SK-N-SH (cell line): ENCODE data around the gene PARD3. TPM values are rescaled to one million over a fixed set of nuclear protein-coding genes. Genes with fewer than 3 reads are reported as not detected.

ENCODE experiments used
- CTCF ChIA-PET: fragments of 300-600, 350-600 bp; formaldehyde crosslinking; extraction: SDS; loops from one replicate; lab custom pipeline; 2021; lab: Yijun Ruan, JAX
- POLR2A ChIA-PET: fragments of 350-600 bp; sonication (Branson Sonifier 250); formaldehyde crosslinking; extraction: SDS; loops from one replicate; lab custom pipeline; 2020; ENCODE audit warnings: antibody characterized with exemption, inconsistent platforms; lab: Yijun Ruan, JAX
- DNase-seq: peaks from one replicate; pipeline ENCODE4 v3.0.0; 2012
- H2AFZ ChIP-seq: fragments of 200-600 bp; sonication (generic); 2 replicates; pipeline ENCODE4 v1.8.1; 2016; ENCODE audit warnings: antibody characterized with exemption, mild to moderate bottlenecking, low read depth
- H3F3A ChIP-seq: fragments of 200-600 bp; sonication (generic); replicated peaks from 2 replicates; pipeline ENCODE3; 2016; ENCODE audit warnings: antibody characterized with exemption, mild to moderate bottlenecking; ENCODE audit not compliant: insufficient read depth
- H3K27ac ChIP-seq, 2 experiments: fragments of 200-500 bp in 1 of 2; fragments of 200-600 bp in 1 of 2; sonication (Bioruptor generic) in 1 of 2; sonication (generic), shearing (Covaris generic) in 1 of 2; 2 replicates each; pipeline versions ENCODE4 v1.5.1 to v1.6.1; 2014 to 2016; ENCODE audit warnings: low read depth in 2 of 2, inconsistent platforms in 1 of 2, low read length in 1 of 2, mild to moderate bottlenecking in 1 of 2, mixed read lengths in 1 of 2
- H3K27me3 ChIP-seq: fragments of 200-600 bp; sonication (generic), shearing (Covaris generic); 2 replicates; pipeline ENCODE4 v1.6.1; 2016; ENCODE audit warnings: mixed run types; ENCODE audit not compliant: insufficient read depth
- H3K36me3 ChIP-seq, 2 experiments: fragments of 200-500 bp in 1 of 2; fragments of 200-600 bp in 1 of 2; sonication (Bioruptor generic) in 1 of 2; sonication (generic) in 1 of 2; replicated peaks in 1 of 2; 2 replicates each; pipeline versions ENCODE3 to v1.5.1; 2014 to 2016; ENCODE audit warnings: low read length in 1 of 2, mild to moderate bottlenecking in 1 of 2; ENCODE audit not compliant: insufficient read depth in 2 of 2, control insufficient read depth in 1 of 2
- H3K4me1 ChIP-seq, 2 experiments: fragments of 200-500 bp in 1 of 2; fragments of 200-600 bp in 1 of 2; sonication (Bioruptor generic) in 1 of 2; sonication (generic), shearing (Covaris generic) in 1 of 2; 2 replicates each; pipeline versions ENCODE4 v1.5.1 to v1.6.1; 2014 to 2016; ENCODE audit warnings: low read depth in 1 of 2, low read length in 1 of 2, mixed run types in 1 of 2; ENCODE audit not compliant: insufficient read depth in 2 of 2, control insufficient read depth in 1 of 2
- H3K4me2 ChIP-seq: fragments of 200-600 bp; sonication (generic), shearing (Covaris generic); 2 replicates; pipeline ENCODE4 v1.6.1; 2017; ENCODE audit warnings: mixed run types
- H3K4me3 ChIP-seq, 2 experiments: fragments of 200-500 bp in 1 of 2; fragments of 200-600 bp in 1 of 2; sonication (Bioruptor generic) in 1 of 2; sonication (generic), shearing (Covaris generic) in 1 of 2; 2 replicates each; pipeline versions ENCODE4 v1.5.1 to v1.8.1; 2014 to 2016; ENCODE audit warnings: low read depth in 2 of 2, inconsistent platforms in 1 of 2, low read length in 1 of 2, mild to moderate bottlenecking in 1 of 2, mixed read lengths in 1 of 2, moderate library complexity in 1 of 2
- H3K79me2 ChIP-seq: fragments of 200-600 bp; sonication (generic); 2 replicates; pipeline ENCODE4 v1.8.1; 2017; ENCODE audit warnings: mild to moderate bottlenecking; ENCODE audit not compliant: insufficient read depth
- H3K9ac ChIP-seq: fragments of 200-600 bp; sonication (generic); 2 replicates; pipeline ENCODE4 v1.6.1; 2017; ENCODE audit warnings: mixed run types
- H3K9me2 ChIP-seq: fragments of 200-600 bp; sonication (generic); 2 replicates; pipeline ENCODE4 v1.6.1; 2017; ENCODE audit warnings: mixed run types
- H3K9me3 ChIP-seq: fragments of 200-600 bp; sonication (generic); 2 replicates; pipeline ENCODE4 v1.6.1; 2017; ENCODE audit warnings: mixed run types, mild to moderate bottlenecking, moderate library complexity
- H4K20me1 ChIP-seq: fragments of 200-600 bp; sonication (generic); 2 replicates; pipeline ENCODE4 v1.6.1; 2017; ENCODE audit warnings: mild to moderate bottlenecking, mixed run types; ENCODE audit not compliant: insufficient read depth
- ELF1 ChIP-seq: IDR thresholded peaks from 2 replicates; pipeline ENCODE4 v1.4.0; 2012
- EP300 ChIP-seq, 2 experiments: IDR thresholded peaks; 2 replicates each; pipeline versions ENCODE4 v1.4.0 to v1.6.1; 2012; ENCODE audit warnings: borderline replicate concordance in 1 of 2, low read depth in 1 of 2, low read length in 1 of 2
- EZH2phosphoT487 ChIP-seq: fragments of 200-600 bp; sonication (generic); IDR thresholded peaks from 2 replicates; pipeline ENCODE4 v1.6.1; 2017; ENCODE audit warnings: low read depth, mixed run types, mild to moderate bottlenecking, antibody characterized with exemption, moderate library complexity, borderline replicate concordance
- FOSL2 ChIP-seq: IDR thresholded peaks from 2 replicates; pipeline ENCODE4 v1.4.0; 2012; ENCODE audit warnings: low read depth, mild to moderate bottlenecking, moderate library complexity, borderline replicate concordance
- GABPA ChIP-seq: IDR thresholded peaks from 2 replicates; pipeline ENCODE4 v1.4.0; 2012; ENCODE audit warnings: low read depth, mild to moderate bottlenecking
- GATA2 ChIP-seq: sonication (generic); formaldehyde crosslinking; IDR thresholded peaks from 2 replicates; pipeline ENCODE4 v1.5.0; 2020; ENCODE audit warnings: mild to moderate bottlenecking, missing genetic modification reagents
- JUND ChIP-seq: IDR thresholded peaks from 2 replicates; pipeline ENCODE4 v1.4.0; 2012
- MEF2A ChIP-seq: IDR thresholded peaks from 2 replicates; pipeline ENCODE4 v1.4.0; 2012; ENCODE audit warnings: low read depth, borderline replicate concordance
- NRF1 ChIP-seq: IDR thresholded peaks from 2 replicates; pipeline ENCODE4 v1.6.1; 2012; ENCODE audit warnings: low read depth, mild to moderate bottlenecking, low read length
- POLR2AphosphoS5 ChIP-seq: IDR thresholded peaks from 2 replicates; pipeline ENCODE4 v1.6.1; 2012; ENCODE audit warnings: low read depth, low read length
- RCOR1 ChIP-seq: fragments of 150-350 bp; IDR thresholded peaks from 2 replicates; pipeline ENCODE4 v1.6.1; 2017; ENCODE audit warnings: antibody characterized with exemption, low read length
- RXRA ChIP-seq: IDR thresholded peaks from 2 replicates; pipeline ENCODE4 v1.4.0; 2012; ENCODE audit warnings: low read depth, mild to moderate bottlenecking, borderline replicate concordance
- SIN3A ChIP-seq: IDR thresholded peaks from 2 replicates; pipeline ENCODE4 v1.6.1; 2012; ENCODE audit warnings: low read depth, mild to moderate bottlenecking, low read length, moderate library complexity, borderline replicate concordance
- SMC3 ChIP-seq: IDR thresholded peaks from 2 replicates; pipeline ENCODE4 v1.6.1; 2012; ENCODE audit warnings: low read depth, low read length, improper control_type of control experiment
- TAF1 ChIP-seq: IDR thresholded peaks from 2 replicates; pipeline ENCODE4 v1.6.1; 2012; ENCODE audit warnings: low read depth, mild to moderate bottlenecking, low read length, moderate library complexity, borderline replicate concordance
- TCF12 ChIP-seq: IDR thresholded peaks from 2 replicates; pipeline ENCODE4 v1.4.0; 2012
- YY1 ChIP-seq: IDR thresholded peaks from 2 replicates; pipeline ENCODE4 v1.4.0; 2012; ENCODE audit warnings: low read depth, mild to moderate bottlenecking
- WGBS: methylation state at CpG from one replicate; pipeline ENCODE4 v1.1.6; 2017; ENCODE audit warnings: low lambda C conversion rate; 5-methylcytosine and 5-hydroxymethylcytosine counted together
- polyA plus RNA-seq, 3 experiments: library from polyadenylated mRNA; depleted of rRNA; stranded (reverse); fragments of >200 nt; gene quantifications; 2 replicates each; pipeline ENCODE4 v1.2.3, GENCODE V29; 2012
- TF ChIP-seq, protein P1 (sequence below): IDR thresholded peaks from 2 replicates; pipeline ENCODE4; 2012
- TF ChIP-seq, protein P2 (sequence below): fragments of 150-350 bp; IDR thresholded peaks from 2 replicates; pipeline ENCODE4 v1.6.1; 2017; ENCODE audit warnings: antibody characterized with exemption, low read length, low read depth, borderline replicate concordance
- TF ChIP-seq, protein P3 (sequence below): IDR thresholded peaks from 2 replicates; pipeline ENCODE4 v1.4.0; 2012; ENCODE audit warnings: low read depth, borderline replicate concordance

The PARD3 gene
- polyA plus RNA-seq, 1 of the 3 experiments (the other 2 are of a cell fraction) = 29.4 TPM

DNA sequence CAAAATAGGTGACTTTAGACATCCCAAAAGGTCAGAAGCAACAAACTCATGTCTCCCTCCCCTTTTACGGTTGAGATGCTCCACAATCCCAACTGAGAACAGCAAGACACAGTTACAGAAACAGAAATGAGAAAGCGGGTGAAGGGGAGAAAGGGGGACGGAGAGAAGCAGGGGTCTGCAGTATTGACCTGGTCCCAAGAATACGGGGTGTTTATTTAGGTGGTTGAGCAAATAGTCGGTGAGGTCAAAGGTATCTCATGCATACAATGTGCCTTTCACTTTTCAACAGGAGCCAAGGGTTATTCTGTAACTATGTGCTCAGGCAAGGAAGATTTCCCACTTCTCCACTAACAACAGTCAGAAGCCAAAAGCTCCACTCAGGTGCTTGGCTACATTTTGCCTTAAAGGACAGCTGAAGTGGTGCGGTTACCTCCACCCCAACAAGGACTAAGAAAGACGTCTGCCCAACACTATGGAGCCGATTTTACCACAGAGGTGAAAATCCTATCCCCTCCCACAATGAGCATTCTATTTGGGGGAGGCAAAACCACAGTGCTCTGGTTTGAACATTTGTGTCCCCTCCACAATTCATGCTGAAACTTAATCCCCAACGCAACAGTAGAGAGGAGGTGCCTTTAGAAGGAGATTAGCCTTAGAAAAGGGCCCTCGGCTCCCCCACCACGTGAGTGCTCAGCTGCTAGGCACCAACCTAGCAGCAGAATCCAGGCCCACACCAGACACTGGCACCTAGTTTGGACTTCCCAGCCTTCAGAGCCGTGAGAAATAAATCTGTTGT lies 77.9 kb downstream of the PARD3 start:
- H3K27me3 ChIP-seq = no peaks in the 10 kb centered on the region
- TF ChIP-seq FOSL2 = no peak
- no peak for TF ChIP-seq RXRA
- TF ChIP-seq ELF1 = no peak
- TF ChIP-seq, protein P1, sequence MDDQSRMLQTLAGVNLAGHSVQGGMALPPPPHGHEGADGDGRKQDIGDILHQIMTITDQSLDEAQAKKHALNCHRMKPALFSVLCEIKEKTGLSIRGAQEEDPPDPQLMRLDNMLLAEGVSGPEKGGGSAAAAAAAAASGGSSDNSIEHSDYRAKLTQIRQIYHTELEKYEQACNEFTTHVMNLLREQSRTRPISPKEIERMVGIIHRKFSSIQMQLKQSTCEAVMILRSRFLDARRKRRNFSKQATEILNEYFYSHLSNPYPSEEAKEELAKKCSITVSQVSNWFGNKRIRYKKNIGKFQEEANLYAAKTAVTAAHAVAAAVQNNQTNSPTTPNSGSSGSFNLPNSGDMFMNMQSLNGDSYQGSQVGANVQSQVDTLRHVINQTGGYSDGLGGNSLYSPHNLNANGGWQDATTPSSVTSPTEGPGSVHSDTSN = no peak
- TF ChIP-seq EP300 (IDR thresholded peaks at IDR 0.05; ENCODE audit: borderline replicate concordance in 1 of 2, low read depth in 1 of 2, low read length in 1 of 2) = no peak
- TF ChIP-seq GABPA = no peak
- no peak for TF ChIP-seq JUND
- TF ChIP-seq GATA2 = no peak
- TF ChIP-seq YY1 = no peak
- TF ChIP-seq NRF1 = no peak
- no peak for TF ChIP-seq SIN3A
- no peak for TF ChIP-seq TCF12
- no peak for TF ChIP-seq SMC3
- TF ChIP-seq MEF2A = no peak
- no peak for TF ChIP-seq EZH2phosphoT487
- TF ChIP-seq RCOR1 = no peak
- TF ChIP-seq TAF1 = no peak
- TF ChIP-seq POLR2AphosphoS5 = no peak
- TF ChIP-seq, protein P2, sequence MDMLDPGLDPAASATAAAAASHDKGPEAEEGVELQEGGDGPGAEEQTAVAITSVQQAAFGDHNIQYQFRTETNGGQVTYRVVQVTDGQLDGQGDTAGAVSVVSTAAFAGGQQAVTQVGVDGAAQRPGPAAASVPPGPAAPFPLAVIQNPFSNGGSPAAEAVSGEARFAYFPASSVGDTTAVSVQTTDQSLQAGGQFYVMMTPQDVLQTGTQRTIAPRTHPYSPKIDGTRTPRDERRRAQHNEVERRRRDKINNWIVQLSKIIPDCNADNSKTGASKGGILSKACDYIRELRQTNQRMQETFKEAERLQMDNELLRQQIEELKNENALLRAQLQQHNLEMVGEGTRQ = no peak
- TF ChIP-seq, protein P3, sequence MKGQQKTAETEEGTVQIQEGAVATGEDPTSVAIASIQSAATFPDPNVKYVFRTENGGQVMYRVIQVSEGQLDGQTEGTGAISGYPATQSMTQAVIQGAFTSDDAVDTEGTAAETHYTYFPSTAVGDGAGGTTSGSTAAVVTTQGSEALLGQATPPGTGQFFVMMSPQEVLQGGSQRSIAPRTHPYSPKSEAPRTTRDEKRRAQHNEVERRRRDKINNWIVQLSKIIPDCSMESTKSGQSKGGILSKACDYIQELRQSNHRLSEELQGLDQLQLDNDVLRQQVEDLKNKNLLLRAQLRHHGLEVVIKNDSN = no peak
- TF ChIP-seq, all 33 proteins: peak for 0
- 85% methylated on average over 9 of the region's 12 CpGs for WGBS
- H3K9me3 ChIP-seq = no peaks in the 10 kb centered on the region
- no peak overlapping the region for H3K4me3 ChIP-seq
- peaks cover 15% of the 10 kb centered on the region; the same call in 1 of the 2 replicates for H4K20me1 ChIP-seq
- H3K79me2 ChIP-seq = peaks cover 93% of the 10 kb centered on the region
- peaks cover 16% of the 10 kb centered on the region for H3F3A ChIP-seq
- no peak overlapping the region for H3K27ac ChIP-seq
- H3K36me3 ChIP-seq = no peaks in the 10 kb centered on the region
- no peak for DNase-seq
- H3K4me2 ChIP-seq = no peak overlapping the region
- ChIA-PET CTCF (no interaction called here), POLR2A (no interaction called here)
- H3K4me1 ChIP-seq = peaks cover 12 to 18% of the 10 kb centered on the region in 2 experiments
- no peaks in the 10 kb centered on the region for H3K9me2 ChIP-seq
- no peak overlapping the region for H2AFZ ChIP-seq
- H3K9ac ChIP-seq = no peak overlapping the region
